A673 (cell line): ENCODE measurements around the gene TMC1. TPM values are rescaled to one million over a fixed set of nuclear protein-coding genes. Genes with fewer than 3 reads are reported as not detected.

Experiments
- BruUV-seq: library from RNA; stranded (reverse); fragments of 400-500 nt; replicated peaks from 2 replicates; lab custom pipeline; 2021; lab: Mats Ljungman, UMichigan
- CTCF ChIA-PET: fragments of 300-600 bp; sonication (Branson Sonifier 250); formaldehyde crosslinking; loops from one replicate; lab custom pipeline; 2022; ENCODE audit warnings: antibody characterized with exemption; lab: Charles Lee
- POLR2A ChIA-PET: fragments of 300-600 bp; sonication (Branson Sonifier 250); formaldehyde crosslinking; loops from one replicate; lab custom pipeline; 2022; ENCODE audit warnings: antibody characterized with exemption; ENCODE audit not compliant: low non-redundant PET; lab: Charles Lee
- DNase-seq: peaks from one replicate; pipeline ENCODE4 v3.0.0-alpha.2; 2015; ENCODE audit warnings: low spot score
- H3K27ac ChIP-seq: fragments of 200-600 bp; sonication (generic); 2 replicates; pipeline ENCODE4 v1.5.1; 2016; ENCODE audit warnings: mixed run types, low read depth, mild to moderate bottlenecking, mixed read lengths, antibody characterized with exemption, low read length; ENCODE audit not compliant: poor library complexity, severe bottlenecking
- H3K27me3 ChIP-seq: fragments of 200-600 bp; sonication (generic); replicated peaks from 2 replicates; pipeline ENCODE4 v1.6.1; 2017; ENCODE audit warnings: mixed run types, low read depth, mild to moderate bottlenecking, mixed read lengths, antibody characterized with exemption, low read length; ENCODE audit not compliant: insufficient read depth, poor library complexity
- H3K36me3 ChIP-seq: fragments of 200-600 bp; sonication (generic); 2 replicates; pipeline ENCODE4 v1.6.1; 2016; ENCODE audit warnings: mixed run types, mild to moderate bottlenecking, mixed read lengths, antibody characterized with exemption, low read length; ENCODE audit not compliant: insufficient read depth, poor library complexity, severe bottlenecking
- H3K4me1 ChIP-seq: fragments of 200-600 bp; sonication (generic); 2 replicates; pipeline ENCODE4 v1.6.1; 2017; ENCODE audit warnings: mixed run types, mild to moderate bottlenecking, mixed read lengths, antibody characterized with exemption, low read length; ENCODE audit not compliant: insufficient read depth, poor library complexity, severe bottlenecking
- H3K4me3 ChIP-seq: fragments of 200-600 bp; sonication (generic); 2 replicates; pipeline ENCODE4 v1.5.1; 2016; ENCODE audit warnings: low read depth, mixed run types, mild to moderate bottlenecking, mixed read lengths, low read length; ENCODE audit not compliant: poor library complexity, severe bottlenecking
- H3K9me3 ChIP-seq: fragments of 200-600 bp; sonication (generic); 2 replicates; pipeline ENCODE4 v1.6.1; 2016; ENCODE audit warnings: mixed run types, low read depth, mild to moderate bottlenecking, mixed read lengths, antibody characterized with exemption, low read length; ENCODE audit not compliant: poor library complexity, severe bottlenecking
- EZH2 ChIP-seq: fragments of 200-600 bp; sonication (generic); IDR thresholded peaks from 2 replicates; pipeline ENCODE4 v1.6.1; 2017; ENCODE audit warnings: borderline replicate concordance, low read depth, mild to moderate bottlenecking, mixed read lengths, antibody characterized with exemption, low read length; ENCODE audit not compliant: poor library complexity, severe bottlenecking
- intact Hi-C: fragments of 100-400 bp; cut with micrococcal nuclease; formaldehyde crosslinking; loops from one replicate; pipeline ENCODE4 v1.10.0; 2022; ENCODE audit not compliant: unreplicated experiment
- total RNA-seq: library from RNA; stranded (reverse); gene quantifications from 2 replicates; pipeline ENCODE4 v1.2.3, GENCODE V29; 2021
- TF ChIP-seq, protein P1 (sequence below): fragments of 300-800, 200-600 bp; sonication (generic); conservative IDR thresholded peaks from 2 replicates; pipeline ENCODE4 v1.5.1; 2017; ENCODE audit warnings: low read depth, mild to moderate bottlenecking, antibody characterized with exemption, low read length, moderate library complexity, mixed read lengths

The TMC1 gene
- total RNA-seq, 1 experiment from 2014 or later = 0.75 TPM

DNA sequence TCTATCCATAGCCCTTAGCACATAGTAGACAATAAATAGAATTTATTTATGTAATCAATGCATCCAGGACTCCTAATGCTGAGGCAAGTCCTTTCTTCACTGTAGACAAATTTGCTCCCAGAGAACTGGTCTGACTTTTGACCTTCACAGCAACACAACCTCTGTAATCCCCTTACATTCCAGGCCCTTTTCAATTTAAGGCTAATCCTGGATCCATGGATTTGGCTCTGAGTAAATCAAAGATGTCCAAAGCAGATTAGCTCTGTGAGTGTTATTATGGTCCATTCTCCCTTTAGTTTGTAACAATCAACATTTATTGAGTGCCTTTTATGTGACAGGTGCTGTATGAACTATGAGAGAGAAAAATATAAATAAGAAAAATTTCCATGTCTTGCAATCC lies 27.4 kb upstream of the TMC1 start:
- BruUV-seq = no TSS peak
- no peaks in the 10 kb centered on the region for H3K36me3 ChIP-seq
- intact Hi-C loops = no loop called here
- no peak overlapping the region for H3K4me3 ChIP-seq
- CTCF ChIA-PET = no interaction called here
- no peaks in the 10 kb centered on the region for H3K4me1 ChIP-seq
- POLR2A ChIA-PET = no interaction called here
- H3K27me3 ChIP-seq = no peaks in the 10 kb centered on the region
- TF ChIP-seq, protein P1, sequence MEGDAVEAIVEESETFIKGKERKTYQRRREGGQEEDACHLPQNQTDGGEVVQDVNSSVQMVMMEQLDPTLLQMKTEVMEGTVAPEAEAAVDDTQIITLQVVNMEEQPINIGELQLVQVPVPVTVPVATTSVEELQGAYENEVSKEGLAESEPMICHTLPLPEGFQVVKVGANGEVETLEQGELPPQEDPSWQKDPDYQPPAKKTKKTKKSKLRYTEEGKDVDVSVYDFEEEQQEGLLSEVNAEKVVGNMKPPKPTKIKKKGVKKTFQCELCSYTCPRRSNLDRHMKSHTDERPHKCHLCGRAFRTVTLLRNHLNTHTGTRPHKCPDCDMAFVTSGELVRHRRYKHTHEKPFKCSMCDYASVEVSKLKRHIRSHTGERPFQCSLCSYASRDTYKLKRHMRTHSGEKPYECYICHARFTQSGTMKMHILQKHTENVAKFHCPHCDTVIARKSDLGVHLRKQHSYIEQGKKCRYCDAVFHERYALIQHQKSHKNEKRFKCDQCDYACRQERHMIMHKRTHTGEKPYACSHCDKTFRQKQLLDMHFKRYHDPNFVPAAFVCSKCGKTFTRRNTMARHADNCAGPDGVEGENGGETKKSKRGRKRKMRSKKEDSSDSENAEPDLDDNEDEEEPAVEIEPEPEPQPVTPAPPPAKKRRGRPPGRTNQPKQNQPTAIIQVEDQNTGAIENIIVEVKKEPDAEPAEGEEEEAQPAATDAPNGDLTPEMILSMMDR = no peak
- TF ChIP-seq EZH2 = no peak
- no peak overlapping the region for H3K27ac ChIP-seq
- H3K9me3 ChIP-seq = no peaks in the 10 kb centered on the region
- no peak for DNase-seq

DNA sequence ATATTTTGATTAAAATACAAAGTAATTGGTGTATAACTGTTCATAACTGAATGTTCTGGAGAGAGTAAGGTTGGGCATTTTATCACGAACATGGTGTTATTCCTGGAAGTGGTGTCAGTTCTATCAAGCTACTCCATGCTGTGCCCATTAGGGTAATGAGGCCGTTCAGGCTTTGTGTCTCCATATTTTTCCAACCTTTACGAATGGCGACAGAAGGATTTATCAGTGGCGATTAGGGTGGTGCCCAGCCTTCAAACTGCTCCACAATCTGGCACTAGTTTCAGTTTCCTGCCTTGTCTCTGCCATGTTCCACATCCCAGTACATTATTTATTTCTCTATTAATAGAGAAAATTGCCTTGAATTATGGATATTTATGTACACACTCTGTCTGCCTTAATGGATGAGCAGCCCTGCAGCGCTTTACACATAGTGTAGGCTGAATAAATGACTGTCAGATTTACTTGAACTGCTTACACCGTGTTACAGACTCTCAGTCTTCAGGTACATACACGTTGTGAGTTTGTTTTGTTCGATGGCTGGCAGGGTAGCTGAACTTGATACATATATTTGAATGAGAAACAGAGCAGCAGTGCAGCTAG lies 23.9 kb upstream of the TMC1 start:
- no TSS peak for BruUV-seq
- ChIA-PET CTCF (no interaction called here), POLR2A (no interaction called here)
- intact Hi-C loops = no loop called here
- Histone ChIP-seq H3K4me1 (no peaks in the 10 kb centered on the region), H3K36me3 (no peaks in the 10 kb centered on the region), H3K27me3 (no peaks in the 10 kb centered on the region), H3K4me3 (no peak overlapping the region), H3K27ac (no peak overlapping the region), H3K9me3 (no peaks in the 10 kb centered on the region)
- TF ChIP-seq, protein P1 = no peak
- no peak for TF ChIP-seq EZH2
- no peak for DNase-seq

DNA sequence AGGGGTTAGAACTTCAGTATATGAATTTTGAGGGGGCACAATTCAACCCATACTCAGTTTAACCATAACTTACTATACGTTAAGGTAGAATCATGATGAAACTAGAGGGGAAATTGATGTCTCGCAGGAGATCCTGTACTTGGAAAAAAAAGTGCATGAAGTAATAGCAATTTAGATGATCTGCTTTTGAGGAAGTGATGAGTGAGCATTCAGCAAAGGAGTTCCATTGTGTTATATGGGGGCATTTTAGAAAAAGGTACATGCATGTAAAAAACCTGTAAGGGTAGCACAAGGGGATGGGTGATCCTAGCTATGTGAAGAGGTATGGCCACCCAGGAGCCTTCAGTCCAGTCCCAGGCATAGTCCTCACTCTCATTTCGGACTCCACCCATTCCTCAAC lies 14.8 kb upstream of the TMC1 start:
- TF ChIP-seq, protein P1 = no peak
- ChIA-PET CTCF (no interaction called here), POLR2A (no interaction called here)
- no peaks in the 10 kb centered on the region for H3K9me3 ChIP-seq
- no peak overlapping the region for H3K4me3 ChIP-seq
- intact Hi-C loops = no loop called here
- H3K4me1 ChIP-seq = no peaks in the 10 kb centered on the region
- H3K36me3 ChIP-seq = no peaks in the 10 kb centered on the region
- DNase-seq = no peak
- H3K27ac ChIP-seq = no peak overlapping the region
- no TSS peak for BruUV-seq
- H3K27me3 ChIP-seq = no peaks in the 10 kb centered on the region
